ENCODE data around the gene GJB5.

The GJB5 gene

GRCh38 chr1:34794001-34794789 is 39.3 kb downstream of the GJB5 start:
- no peak overlapping the region for H3K27ac ChIP-seq (ENCODE audit: low read depth, low read length, poor library complexity, severe bottlenecking)
- no peaks in the 10 kb centered on the region for H3K9me3 ChIP-seq (ENCODE audit: low read length)
- H3K9me2 ChIP-seq (ENCODE audit: low read depth, low read length) = no peaks in the 10 kb centered on the region
- H3K36me3 ChIP-seq (ENCODE audit: insufficient read depth, low read length) = no peaks in the 10 kb centered on the region
- H3K4me3 ChIP-seq (ENCODE audit: low read depth, low read length, poor library complexity, severe bottlenecking) = no peak overlapping the region
- no peak overlapping the region for H2AFZ ChIP-seq (ENCODE audit: low read length)
- H4K20me1 ChIP-seq (ENCODE audit: insufficient read depth, low read length) = no peaks in the 10 kb centered on the region
- peaks cover 16% of the 10 kb centered on the region for H3K27me3 ChIP-seq (ENCODE audit: insufficient read depth, low read length)
- H3K4me1 ChIP-seq (ENCODE audit: insufficient read depth, low read length, severe bottlenecking) = no peaks in the 10 kb centered on the region
- TF ChIP-seq EZH2 (IDR thresholded peaks at IDR 0.05; ENCODE audit: borderline replicate concordance, low read length) (no peak), CTCF (IDR thresholded peaks at IDR 0.05; ENCODE audit: low read length) (no peak)
- no peaks in the 10 kb centered on the region for H3K79me2 ChIP-seq (ENCODE audit: insufficient read depth, low read length)
- no peaks in the 10 kb centered on the region for H3F3A ChIP-seq (ENCODE audit: insufficient read depth, low read length)
- H3K4me2 ChIP-seq (ENCODE audit: low read length) = no peak overlapping the region
- H3K9ac ChIP-seq (ENCODE audit: low read length) = no peak overlapping the region

- H3K27ac ChIP-seq (ENCODE audit: low read depth, low read length, poor library complexity, severe bottlenecking) = no peak overlapping the region
- no peak overlapping the region for H3K4me2 ChIP-seq (ENCODE audit: low read length)
Measured at GRCh38 chr1:34794790-34795180, 39.9 kb downstream of the GJB5 start.

GRCh38 chr1:34795916-34796315 is 41.1 kb downstream of the GJB5 start:
- Histone ChIP-seq H3F3A (ENCODE audit: insufficient read depth, low read length) (no peaks in the 10 kb centered on the region), H3K4me1 (ENCODE audit: insufficient read depth, low read length, severe bottlenecking) (no peaks in the 10 kb centered on the region), H3K9ac (ENCODE audit: low read length) (no peak overlapping the region), H4K20me1 (ENCODE audit: insufficient read depth, low read length) (no peaks in the 10 kb centered on the region), H3K79me2 (ENCODE audit: insufficient read depth, low read length) (no peaks in the 10 kb centered on the region), H3K27me3 (ENCODE audit: insufficient read depth, low read length) (peaks cover 16% of the 10 kb centered on the region), H3K4me3 (ENCODE audit: low read depth, low read length, poor library complexity, severe bottlenecking) (no peak overlapping the region), H3K9me2 (ENCODE audit: low read depth, low read length) (no peaks in the 10 kb centered on the region), H3K9me3 (ENCODE audit: low read length) (no peaks in the 10 kb centered on the region), H3K4me2 (ENCODE audit: low read length) (no peak overlapping the region), H2AFZ (ENCODE audit: low read length) (no peak overlapping the region), H3K27ac (ENCODE audit: low read depth, low read length, poor library complexity, severe bottlenecking) (no peak overlapping the region), H3K36me3 (ENCODE audit: insufficient read depth, low read length) (no peaks in the 10 kb centered on the region)
- TF ChIP-seq EZH2 (IDR thresholded peaks at IDR 0.05; ENCODE audit: borderline replicate concordance, low read length) (no peak), CTCF (IDR thresholded peaks at IDR 0.05; ENCODE audit: low read length) (no peak)

More at GRCh38 chr1:34794790-34795180, 39.9 kb downstream of the GJB5 start:
- H3K36me3 ChIP-seq (ENCODE audit: insufficient read depth, low read length) = no peaks in the 10 kb centered on the region
- no peaks in the 10 kb centered on the region for H3F3A ChIP-seq (ENCODE audit: insufficient read depth, low read length)
- no peak overlapping the region for H3K4me3 ChIP-seq (ENCODE audit: low read depth, low read length, poor library complexity, severe bottlenecking)
- no peaks in the 10 kb centered on the region for H3K4me1 ChIP-seq (ENCODE audit: insufficient read depth, low read length, severe bottlenecking)
- no peak overlapping the region for H2AFZ ChIP-seq (ENCODE audit: low read length)
- H3K9me2 ChIP-seq (ENCODE audit: low read depth, low read length) = no peaks in the 10 kb centered on the region
- no peaks in the 10 kb centered on the region for H4K20me1 ChIP-seq (ENCODE audit: insufficient read depth, low read length)
- no peaks in the 10 kb centered on the region for H3K9me3 ChIP-seq (ENCODE audit: low read length)
- H3K27me3 ChIP-seq (ENCODE audit: insufficient read depth, low read length) = peaks cover 16% of the 10 kb centered on the region
- TF ChIP-seq EZH2 (IDR thresholded peaks at IDR 0.05; ENCODE audit: borderline replicate concordance, low read length) (no peak), CTCF (IDR thresholded peaks at IDR 0.05; ENCODE audit: low read length) (no peak)
- H3K79me2 ChIP-seq (ENCODE audit: insufficient read depth, low read length) = no peaks in the 10 kb centered on the region
- H3K9ac ChIP-seq (ENCODE audit: low read length) = no peak overlapping the region

Data from OCI-LY1 (cell line).